Prostate gland (tissue), 2 donors: Measurements from ENCODE around the gene MYO1D. TPM values are rescaled to one million over a fixed set of nuclear protein-coding genes. Genes with fewer than 3 reads are reported as not detected.

ENCODE experiments used
- DNase-seq: peaks from one replicate; pipeline ENCODE4 v3.0.0-alpha.2; 2019; ENCODE audit warnings: low spot score
- H3K27ac ChIP-seq, 2 donors: fragments of 200-600 bp; sonication (generic); 2 replicates each; pipeline ENCODE4 v1.5.1; 2017 to 2019
- H3K27me3 ChIP-seq: fragments of 200-600 bp; sonication (generic); replicated peaks from 2 replicates; pipeline ENCODE4 v1.5.1; 2019; ENCODE audit not compliant: insufficient read depth
- H3K36me3 ChIP-seq, 2 donors: fragments of 200-600 bp; sonication (generic); 1 replicate in 1 of 2; 2 replicates in 1 of 2; pipeline versions ENCODE4 v1.5.1 to v1.8.1; 2017 to 2019
- H3K4me1 ChIP-seq: fragments of 200-600 bp; sonication (generic); replicated peaks from 2 replicates; pipeline ENCODE4 v1.5.1; 2019
- H3K4me3 ChIP-seq, 2 donors: fragments of 200-600 bp; sonication (generic); 2 replicates each; pipeline ENCODE4 v1.5.1; 2017 to 2019
- H3K9me3 ChIP-seq: fragments of 200-600 bp; sonication (generic); 2 replicates; pipeline ENCODE4 v1.5.1; 2017
- CTCF ChIP-seq, 4 experiments: fragments of 200-600 bp in 2 of 4; fragments of 450-650 bp in 2 of 4; sonication (generic) in 2 of 4; IDR thresholded peaks; 1 replicate in 3 of 4; 2 replicates in 1 of 4; pipeline ENCODE4 v1.5.1; 2016 to 2019; ENCODE audit warnings: antibody characterized with exemption in 4 of 4, mild to moderate bottlenecking in 2 of 4, moderate library complexity in 2 of 4
- POLR2A ChIP-seq: fragments of 450-650 bp; IDR thresholded peaks from one replicate; pipeline ENCODE4 v1.6.1; 2016; ENCODE audit warnings: antibody characterized with exemption, mild to moderate bottlenecking
- POLR2AphosphoS5 ChIP-seq: sonication (generic); formaldehyde crosslinking; IDR thresholded peaks from one replicate; pipeline ENCODE4 v1.6.1; 2017; ENCODE audit warnings: antibody characterized with exemption
- WGBS: methylation state at CpG from one replicate; pipeline ENCODE4 v1.1.5; 2018; 5-methylcytosine and 5-hydroxymethylcytosine counted together
- intact Hi-C: fragments of 100-400 bp; cut with DNase I; formaldehyde crosslinking; loops from one replicate; pipeline ENCODE4 v1.14.2; 2022
- total RNA-seq, 2 donors: library from RNA; depleted of rRNA; stranded (reverse); fragments of >200 nt; gene quantifications; one replicate each; pipeline ENCODE4 v1.1.0, GENCODE V29; 2016

The MYO1D gene
- total RNA-seq, 2 donors from 2014 or later = 44.2 to 45.2 TPM

- Histone ChIP-seq H3K27ac (no peak overlapping the region), H3K4me3 (no peak overlapping the region), H3K4me1 (no peaks in the 10 kb centered on the region), H3K9me3 (no peaks in the 10 kb centered on the region), H3K36me3 (no peaks in the 10 kb centered on the region), H3K27me3 (no peaks in the 10 kb centered on the region)
- TF ChIP-seq CTCF (IDR thresholded peaks at IDR 0.05) (no peak), POLR2A (no peak), POLR2AphosphoS5 (no peak)
- no peak for DNase-seq
- intact Hi-C loops = no loop called here
- WGBS = 75% methylated on average over 4 of the region's 4 CpGs
These were observed 57.9 kb downstream of the MYO1D start for GRCh38 chr17:32819035-32819434.

GRCh38 chr17:32815460-32815859 lies 61.5 kb downstream of the MYO1D start:
- no peak overlapping the region for H3K27ac ChIP-seq
- WGBS = 91% methylated on average over 3 of the region's 3 CpGs
- intact Hi-C loops = no loop called here

GRCh38 chr17:32814836-32815235 lies 62.1 kb downstream of the MYO1D start:
- intact Hi-C loops = no loop called here
- no peak for TF ChIP-seq POLR2A
- TF ChIP-seq POLR2AphosphoS5 = no peak
- TF ChIP-seq CTCF (IDR thresholded peaks at IDR 0.05) = no peak

More at GRCh38 chr17:32815460-32815859, 61.5 kb downstream of the MYO1D start:
- Histone ChIP-seq H3K4me3 (no peak overlapping the region), H3K4me1 (no peaks in the 10 kb centered on the region), H3K27me3 (no peaks in the 10 kb centered on the region), H3K36me3 (no peaks in the 10 kb centered on the region), H3K9me3 (no peaks in the 10 kb centered on the region)
- TF ChIP-seq POLR2A (no peak), CTCF (IDR thresholded peaks at IDR 0.05) (no peak), POLR2AphosphoS5 (no peak)
- DNase-seq = no peak

GRCh38 chr17:32813021-32813420 lies 63.9 kb downstream of the MYO1D start:
- intact Hi-C loops = no loop called here
- Histone ChIP-seq H3K27me3 (no peaks in the 10 kb centered on the region), H3K4me3 (no peak overlapping the region), H3K9me3 (no peaks in the 10 kb centered on the region), H3K36me3 (no peaks in the 10 kb centered on the region), H3K4me1 (no peaks in the 10 kb centered on the region), H3K27ac (no peak overlapping the region)
- TF ChIP-seq POLR2A (no peak), CTCF (IDR thresholded peaks at IDR 0.05) (no peak)
- no peak for DNase-seq
- WGBS = 91% methylated on average over 3 of the region's 3 CpGs

More at GRCh38 chr17:32814836-32815235, 62.1 kb downstream of the MYO1D start:
- Histone ChIP-seq H3K9me3 (no peaks in the 10 kb centered on the region), H3K4me1 (no peaks in the 10 kb centered on the region), H3K4me3 (no peak overlapping the region), H3K27ac (no peak overlapping the region), H3K36me3 (no peaks in the 10 kb centered on the region), H3K27me3 (no peaks in the 10 kb centered on the region)
- 93% methylated on average over 7 of the region's 7 CpGs for WGBS
- DNase-seq = no peak

GRCh38 chr17:32810690-32811089 lies 66.2 kb downstream of the MYO1D start:
- no peak overlapping the region for H3K27ac ChIP-seq
- 67% methylated on average over 5 of the region's 5 CpGs for WGBS

More at GRCh38 chr17:32810690-32811089, 66.2 kb downstream of the MYO1D start:
- intact Hi-C loops = no loop called here
- no peak for TF ChIP-seq POLR2AphosphoS5
- no peak for TF ChIP-seq CTCF (IDR thresholded peaks at IDR 0.05)
- no peak for TF ChIP-seq POLR2A
- Histone ChIP-seq H3K9me3 (no peaks in the 10 kb centered on the region), H3K36me3 (no peaks in the 10 kb centered on the region), H3K4me3 (no peak overlapping the region), H3K4me1 (no peaks in the 10 kb centered on the region), H3K27me3 (no peaks in the 10 kb centered on the region)
- DNase-seq = no peak
